Suprapubic skin (tissue), 3 donors: Measurements from ENCODE around the gene ACVR1B.

Experiments
- CTCF ChIP-seq, 2 donors: fragments of 200-600 bp in 1 of 2; fragments of 450-650 bp in 1 of 2; sonication (generic) in 1 of 2; IDR thresholded peaks; one replicate each; pipeline ENCODE4 v1.5.1; 2016 to 2019; ENCODE audit warnings: antibody characterized with exemption in 2 of 2, mild to moderate bottlenecking in 1 of 2, moderate library complexity in 1 of 2
- EP300 ChIP-seq: sonication (generic); formaldehyde crosslinking; IDR thresholded peaks from one replicate; pipeline ENCODE4 v1.6.1; 2017; ENCODE audit warnings: antibody characterized with exemption
- POLR2A ChIP-seq, 2 donors: fragments of 450-650 bp; IDR thresholded peaks; one replicate each; pipeline ENCODE4 v1.6.1; 2017; ENCODE audit warnings: antibody characterized with exemption in 2 of 2, mild to moderate bottlenecking in 2 of 2, moderate library complexity in 2 of 2

DNA sequence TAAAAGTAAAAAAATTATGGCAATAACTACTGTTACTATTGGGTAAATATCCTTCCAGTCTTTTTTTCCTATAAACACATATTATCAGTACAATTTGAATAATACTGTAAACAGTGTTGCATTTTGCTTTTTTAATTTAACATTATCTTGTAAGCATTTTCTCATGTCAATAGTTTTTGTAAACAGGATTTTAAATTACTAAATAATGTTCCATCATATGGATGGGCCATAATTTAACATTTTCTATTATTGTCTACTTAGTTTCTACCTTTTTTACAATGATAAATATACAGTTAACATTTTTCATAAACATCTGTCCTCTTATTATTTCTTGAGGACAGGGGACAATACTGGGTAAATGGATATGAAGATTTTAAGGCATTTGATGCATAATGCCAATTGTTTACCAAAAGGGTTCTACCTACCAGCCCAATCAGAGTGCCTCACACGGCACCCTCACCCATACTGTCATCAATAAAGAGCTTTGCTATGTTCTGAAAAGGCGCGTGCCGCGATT lies 759 bp upstream of the ACVR1B start:
- no peak for TF ChIP-seq CTCF (IDR thresholded peaks at IDR 0.05)
- TF ChIP-seq POLR2A (IDR thresholded peaks at IDR 0.05): no peak
- no peak for TF ChIP-seq EP300
